RPMI7951 (cell line): ENCODE results near the gene RASSF3. TPM values are rescaled to one million over a fixed set of nuclear protein-coding genes. Genes with fewer than 3 reads are reported as not detected.
"Not testable (repeated sequence)": the region's sequence is repeated elsewhere in the genome, so short reads cannot be mapped to it uniquely, and the experiment has no call there.

Source experiments
- DNase-seq: peaks from one replicate; pipeline ENCODE4 v3.0.0-alpha.2; 2012; ENCODE audit warnings: low read depth
- total RNA-seq: library from RNA; depleted of rRNA; stranded (reverse); fragments of >200 nt; shearing (Covaris generic); gene quantifications from 2 replicates; pipeline ENCODE4 v1.2.3, GENCODE V29; 2014

RASSF3 gene
- total RNA-seq, 1 experiment from 2014 or later = 12.4 TPM

DNA sequence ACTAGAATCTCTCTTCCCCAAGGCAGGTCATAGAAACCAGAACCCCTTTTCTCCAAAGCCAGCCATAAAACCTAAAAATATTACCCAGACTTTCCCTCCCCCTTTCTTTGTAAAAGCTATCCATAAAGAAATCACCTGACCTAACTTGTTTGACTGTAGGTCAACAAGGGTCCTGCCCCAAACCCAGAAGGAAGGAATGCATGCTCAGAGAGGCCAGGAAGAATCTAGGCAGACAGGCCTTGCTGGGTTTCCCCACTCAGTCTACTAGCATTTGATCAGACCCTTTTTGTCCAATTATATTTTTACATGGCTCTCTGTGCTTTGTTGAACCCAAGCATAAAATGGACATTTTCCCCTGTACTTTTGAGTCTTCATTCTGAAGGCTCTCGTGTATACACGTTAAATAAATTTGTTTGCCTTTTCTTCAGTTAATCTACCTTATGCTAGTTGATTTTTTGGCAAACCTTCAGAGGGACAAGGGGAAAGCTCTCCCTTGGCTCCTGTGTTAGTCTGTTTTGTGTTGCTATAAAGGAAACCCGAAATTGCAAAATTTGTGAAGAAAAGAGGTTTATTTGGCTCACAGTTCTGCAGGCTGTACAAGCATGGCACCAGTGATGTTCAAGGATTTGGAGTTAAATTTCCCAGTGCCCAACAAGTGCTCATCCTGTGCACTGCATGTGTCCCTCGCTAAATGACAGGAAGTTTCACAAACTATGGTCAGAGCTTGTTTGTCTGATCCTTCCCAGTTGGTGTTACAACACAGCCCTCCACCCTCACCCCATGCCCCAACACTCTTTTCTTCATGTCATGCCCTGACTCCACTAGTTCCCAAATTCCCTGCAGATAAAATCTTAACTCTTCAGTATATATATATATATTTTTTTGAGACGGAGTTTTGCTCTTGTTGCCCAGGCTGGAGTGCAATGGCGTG, 14.2 kb upstream of the RASSF3 start:
- no peak for DNase-seq

DNA sequence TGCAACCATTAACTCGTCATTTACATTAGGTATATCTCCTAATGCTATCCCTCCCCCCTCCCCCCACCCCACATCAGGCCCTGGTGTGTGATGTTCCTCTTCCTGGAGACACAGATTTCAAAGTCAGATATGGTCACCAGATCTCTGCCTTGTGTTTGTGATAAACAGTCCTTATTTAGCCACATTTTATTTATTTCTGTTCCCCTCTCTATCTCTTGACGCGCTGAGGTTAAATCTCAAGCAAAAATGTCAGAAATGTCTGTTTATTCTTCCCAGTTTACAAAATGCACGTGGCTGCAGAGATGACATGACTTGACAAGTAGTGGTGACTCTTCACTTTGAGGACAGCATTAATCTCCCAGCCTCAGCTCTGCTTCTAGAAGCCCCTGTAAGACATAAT, 11.5 kb upstream of the RASSF3 start:
- no peak for DNase-seq

DNA sequence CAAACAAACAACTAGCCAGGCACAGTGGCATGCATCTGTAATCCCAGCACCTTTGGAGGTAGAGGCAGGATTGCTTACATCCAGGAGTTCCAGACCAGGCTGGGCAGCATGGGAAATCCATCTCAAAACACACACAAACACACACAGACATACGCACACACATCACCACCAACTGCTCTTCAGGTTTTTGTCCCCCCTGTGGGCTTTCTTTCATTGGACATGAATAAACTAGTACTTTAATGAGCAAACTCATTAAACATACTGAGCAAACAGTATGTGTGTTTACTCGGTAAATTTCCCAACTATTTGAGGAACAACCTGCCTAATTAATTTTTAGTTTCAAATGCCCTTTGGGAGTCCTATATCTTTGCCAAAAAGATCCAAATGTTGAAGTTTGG, 10.1 kb upstream of the RASSF3 start:
- no peak for DNase-seq

DNA sequence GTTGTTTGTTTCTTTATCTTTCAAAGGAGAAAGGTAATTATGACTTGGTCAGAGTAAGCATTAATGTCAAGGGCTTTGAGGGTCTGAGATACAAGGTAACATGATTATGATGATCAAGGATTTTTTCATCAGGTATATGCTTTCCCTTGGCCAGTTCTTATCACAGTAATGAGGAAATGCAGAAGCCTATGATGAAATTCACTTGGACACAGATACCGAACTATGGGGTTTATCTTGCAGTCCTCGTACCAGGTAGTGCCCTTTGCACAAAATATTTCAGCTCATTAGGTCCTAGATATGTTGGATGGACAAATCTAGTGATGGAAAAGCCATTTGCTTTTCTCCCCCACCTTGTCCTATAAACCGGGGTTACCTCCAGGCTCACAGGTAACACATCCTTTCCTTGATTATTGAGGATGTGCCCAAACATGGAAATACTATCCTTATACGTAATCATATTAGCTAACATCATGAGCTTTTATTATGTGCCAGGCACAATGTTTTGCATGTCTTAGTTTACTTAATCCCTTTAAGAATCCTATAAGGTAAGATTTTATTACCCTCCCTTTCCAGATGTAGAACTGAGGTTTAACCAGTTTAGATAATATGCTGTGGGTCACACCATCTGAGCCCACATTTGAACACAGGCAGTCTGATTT, 7.0 kb upstream of the RASSF3 start:
- DNase-seq = no peak

GRCh38 chr12:64608901-64609535, 1.3 kb upstream of the RASSF3 start:
- peak; percentile 82 for DNase-seq

GRCh38 chr12:64609536-64610078, 688 bp upstream of the RASSF3 start:
- peak; percentile 24 for DNase-seq

DNA sequence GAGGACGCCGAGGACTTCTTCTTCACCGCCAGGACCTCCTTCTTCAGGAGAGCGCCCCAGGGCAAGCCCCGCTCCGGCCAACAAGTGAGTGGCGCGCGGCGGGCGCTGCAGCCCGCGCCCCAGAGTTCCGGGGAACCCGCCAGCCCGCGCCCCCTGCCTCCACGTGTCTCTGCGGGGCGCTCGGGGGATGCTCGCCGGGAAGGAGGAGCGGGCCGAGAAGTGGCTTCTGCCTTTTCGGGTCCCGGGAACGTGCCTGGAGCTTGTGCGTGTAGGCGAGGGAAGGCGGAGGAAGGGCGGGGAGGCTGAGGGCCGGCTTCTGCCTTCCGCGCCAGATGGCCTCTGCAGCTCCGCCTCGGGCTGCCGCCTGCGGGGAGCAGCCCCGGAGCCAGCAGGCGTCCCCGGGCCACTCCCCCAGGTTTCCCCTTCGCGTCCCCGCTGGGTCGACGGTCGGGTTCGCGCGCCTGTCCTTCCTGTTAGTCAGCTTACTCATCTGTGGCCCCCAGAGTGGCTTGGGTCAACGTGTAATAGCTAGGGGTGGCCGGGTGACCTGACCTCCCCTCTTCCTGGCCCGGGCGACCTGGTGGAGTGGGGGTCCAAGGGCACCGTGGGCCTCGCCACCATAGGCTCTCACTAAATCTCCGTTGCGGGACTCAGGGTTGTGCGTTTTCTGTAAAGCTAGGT, 505 bp downstream of the RASSF3 start:
- peak; percentile 65 for DNase-seq

DNA sequence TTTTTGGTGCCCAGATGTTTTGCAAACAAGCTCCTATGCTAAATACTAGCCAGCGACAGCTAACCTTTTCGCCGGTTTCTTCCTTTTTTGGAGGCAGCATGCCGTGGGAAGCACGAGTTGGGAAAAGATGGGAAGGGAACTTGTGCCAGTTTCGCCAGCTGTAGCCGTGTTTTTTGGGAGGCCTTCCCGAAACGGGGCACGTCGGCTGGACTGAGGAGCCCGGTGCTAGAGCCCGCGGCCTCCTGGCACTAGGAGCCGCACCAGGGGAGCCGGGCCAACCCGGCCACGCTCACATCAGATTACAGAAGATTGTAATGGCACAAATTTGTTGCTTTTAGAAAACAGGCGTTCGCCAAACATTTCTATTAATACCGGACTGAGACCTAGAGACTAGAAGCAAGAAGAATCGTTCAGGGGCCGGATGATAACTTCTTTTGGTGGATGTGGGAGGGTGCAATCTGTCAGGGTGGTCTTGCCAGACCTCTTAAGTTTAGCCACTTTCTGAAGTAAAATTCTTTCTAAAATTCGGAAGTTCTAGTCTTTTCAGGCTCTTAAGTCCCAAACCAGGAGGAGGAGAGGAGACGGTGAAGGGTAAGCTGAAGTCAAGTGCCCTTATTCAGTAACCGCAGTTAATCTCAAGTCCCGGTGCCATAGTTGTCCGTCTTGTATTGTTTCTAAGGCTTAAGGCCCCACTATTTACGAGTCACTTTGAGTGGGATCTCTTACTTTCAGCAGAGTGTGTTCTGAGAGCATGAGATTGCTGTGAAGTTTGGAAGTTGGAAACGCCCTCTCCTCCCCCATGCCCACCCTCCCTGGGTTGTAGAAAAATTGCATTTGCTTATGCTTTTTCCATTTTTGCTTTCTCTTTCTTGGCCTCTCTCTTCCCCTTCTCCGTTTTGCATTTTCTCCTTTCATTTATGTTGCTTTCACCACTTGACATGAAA, 1.3 kb downstream of the RASSF3 start:
- peak; percentile 55 for DNase-seq

DNA sequence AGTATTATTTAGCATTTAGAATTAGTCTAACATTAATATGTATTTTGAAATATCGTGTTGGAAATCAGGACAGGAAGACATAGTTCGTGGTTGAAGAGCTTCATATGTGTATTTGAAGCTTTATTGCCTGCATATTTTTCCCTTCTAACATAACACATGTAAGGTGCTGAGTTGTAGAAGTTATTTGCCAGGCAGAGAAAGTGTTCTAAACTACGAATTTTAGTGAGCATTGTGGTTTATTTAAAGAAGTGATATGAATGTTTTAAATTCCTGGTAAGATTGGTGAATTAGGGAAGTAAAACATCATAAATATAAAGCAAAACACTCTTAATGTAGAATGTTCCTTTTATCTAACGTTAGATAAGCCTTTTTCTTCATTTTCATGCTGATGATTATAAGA, 2.5 kb downstream of the RASSF3 start:
- no peak for DNase-seq

DNA sequence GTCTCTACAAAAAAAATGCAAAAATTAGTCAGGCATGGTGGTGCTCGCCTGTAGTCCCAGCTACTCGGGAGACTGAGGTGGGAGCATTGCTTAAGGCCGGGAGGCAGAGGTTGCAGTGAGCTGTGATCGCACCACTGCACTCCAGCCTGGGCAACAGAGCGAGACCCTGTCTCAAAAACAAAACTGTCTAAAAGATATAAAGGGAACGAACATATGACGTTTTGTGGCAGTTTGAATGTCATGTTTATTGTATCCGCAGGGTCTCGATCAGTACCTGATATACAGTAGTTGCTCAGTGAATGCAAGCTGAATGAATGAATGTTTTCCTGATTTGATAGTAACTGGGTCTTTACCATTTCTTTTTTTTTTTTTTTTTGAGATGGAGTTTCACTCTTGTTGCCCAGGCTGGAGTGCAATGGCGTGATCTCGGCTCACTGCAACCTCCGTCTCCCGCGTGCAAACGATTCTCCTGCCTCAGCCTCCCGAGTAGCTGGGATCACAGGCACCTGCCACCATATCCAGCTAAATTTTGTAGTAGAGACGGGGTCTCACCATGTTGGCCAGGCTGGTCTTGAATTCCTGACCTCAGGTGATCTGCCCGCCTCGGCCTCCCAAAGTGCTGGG, 3.6 kb downstream of the RASSF3 start:
- not testable (repeated sequence) for DNase-seq

GRCh38 chr12:64616201-64616600, 5.9 kb downstream of the RASSF3 start:
- peak; percentile 48 for DNase-seq

DNA sequence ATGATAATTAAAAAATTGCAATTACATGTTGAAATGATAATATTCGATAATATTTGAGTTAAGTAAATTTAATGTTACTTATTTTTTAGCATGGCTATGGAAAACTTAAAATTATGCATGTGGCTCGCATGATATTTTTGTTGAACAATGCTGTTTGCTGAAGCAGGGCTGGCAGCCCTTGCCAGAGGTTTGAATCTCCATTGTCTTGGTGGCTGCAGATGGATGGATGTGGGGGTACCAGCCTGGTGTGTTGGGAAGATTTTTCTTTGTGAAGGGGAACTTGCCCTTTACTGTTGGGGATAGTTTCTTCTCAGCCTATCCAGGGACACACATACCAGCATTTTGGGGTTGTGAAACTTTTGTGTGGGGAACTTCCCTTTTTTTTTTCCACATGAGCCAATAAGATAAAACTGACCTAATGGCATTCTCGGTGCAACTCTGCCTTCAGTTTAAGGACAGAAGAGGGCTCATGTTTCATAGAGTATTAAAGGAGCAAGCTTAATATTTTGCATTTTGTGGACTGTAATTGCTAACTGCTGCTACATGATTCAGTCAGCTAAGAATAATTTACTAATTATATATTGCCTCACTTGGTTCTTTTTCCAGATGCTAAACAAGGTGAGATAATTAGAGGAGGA, 8.8 kb downstream of the RASSF3 start:
- peak; percentile 45 for DNase-seq

DNA sequence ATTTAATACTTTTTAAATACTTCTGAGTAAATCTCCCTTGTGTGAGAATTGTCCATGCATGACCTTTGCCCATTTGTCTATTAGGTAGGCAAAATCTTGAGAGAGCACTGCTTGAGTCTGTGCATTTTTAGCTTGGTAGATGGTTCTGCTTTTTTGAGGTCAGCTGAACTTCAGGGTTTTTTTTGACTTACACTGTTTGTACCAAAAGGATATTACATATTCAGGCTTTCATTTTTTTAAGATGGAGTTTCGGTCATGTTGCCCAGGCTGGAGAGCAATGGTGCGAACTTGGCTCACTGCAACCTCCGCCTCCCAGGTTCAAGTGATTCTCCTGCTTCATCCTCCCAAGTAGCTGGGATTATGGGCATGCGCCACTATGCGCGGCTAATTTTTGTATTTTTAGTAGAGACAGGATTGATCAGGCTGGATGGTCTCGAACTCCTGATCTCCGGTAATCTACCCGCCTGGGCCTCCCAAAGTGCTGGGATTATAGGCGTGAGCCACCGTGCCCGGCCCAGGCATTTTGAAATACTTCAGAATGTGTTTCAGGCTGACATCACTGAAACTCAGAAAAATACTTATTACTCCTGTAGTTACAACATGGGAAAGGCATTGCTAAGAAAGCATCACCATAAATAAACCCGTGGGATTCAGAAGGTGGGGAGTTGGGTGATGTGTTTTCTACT, 11.1 kb downstream of the RASSF3 start:
- no peak for DNase-seq

- no peak for DNase-seq
These were observed 13.7 kb downstream of the RASSF3 start for GRCh38 chr12:64624035-64624434.

DNA sequence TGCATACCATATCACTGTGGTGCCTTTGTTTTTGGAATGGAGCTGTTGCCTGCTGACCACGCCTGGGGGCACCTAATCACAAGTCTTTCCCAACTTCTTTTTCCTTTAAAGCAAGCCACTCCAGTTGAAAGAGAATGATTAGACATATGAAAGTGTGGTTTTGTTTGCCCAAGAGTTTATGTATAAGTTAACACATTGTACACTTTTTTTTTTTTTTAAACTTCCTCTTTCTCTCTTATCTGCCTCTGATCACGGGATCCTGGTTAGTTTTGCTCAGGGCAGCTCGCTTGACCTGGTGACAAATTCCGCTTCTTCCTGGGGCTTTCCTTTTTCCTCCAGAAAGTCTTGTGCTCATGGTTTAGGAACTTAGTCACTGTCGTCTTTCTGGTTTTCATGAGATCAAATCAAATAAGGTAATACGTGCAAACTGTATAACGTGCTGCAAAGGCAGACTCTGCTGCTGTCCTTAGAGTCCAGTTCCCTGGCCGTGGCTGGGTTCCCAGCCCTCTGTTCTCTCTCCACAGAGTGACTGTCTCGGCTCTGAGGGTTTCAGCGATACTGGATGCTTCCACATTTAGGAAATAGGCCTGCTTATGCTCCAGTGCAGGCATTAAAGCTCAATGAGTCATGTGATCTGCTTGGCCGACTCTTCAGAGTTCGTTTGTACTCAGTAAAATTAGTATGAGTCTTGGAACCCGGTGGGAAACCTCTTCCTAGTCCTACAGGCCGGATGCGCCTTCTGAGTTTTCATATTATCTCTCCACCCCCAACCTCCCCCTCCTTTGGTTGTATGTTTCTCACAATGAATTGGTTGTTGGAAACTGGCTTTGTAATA, 15.2 kb downstream of the RASSF3 start:
- DNase-seq = peak; percentile 89

- not testable (repeated sequence) for DNase-seq
These were observed 16.3 kb downstream of the RASSF3 start for GRCh38 chr12:64626588-64626987.

DNA sequence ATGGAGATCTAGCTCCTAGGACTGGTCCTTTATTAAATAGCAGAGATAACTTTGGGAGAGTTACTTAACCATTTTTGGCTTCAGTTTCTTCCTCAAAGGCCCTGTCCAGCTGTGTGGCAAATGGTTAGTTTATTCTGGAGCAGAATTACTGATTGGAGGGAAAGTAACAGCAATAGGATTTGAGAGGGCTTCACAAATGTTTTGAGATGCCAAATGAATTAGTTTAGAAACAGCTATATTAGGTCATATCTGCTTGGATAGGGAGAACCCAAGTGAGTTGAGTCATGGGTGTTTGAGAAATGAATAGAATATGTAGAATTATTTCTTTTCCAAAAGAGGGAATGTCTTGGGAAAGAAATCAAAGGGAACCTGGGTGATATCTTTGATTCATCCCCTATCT, 17.5 kb downstream of the RASSF3 start:
- peak; percentile 19 for DNase-seq

DNA sequence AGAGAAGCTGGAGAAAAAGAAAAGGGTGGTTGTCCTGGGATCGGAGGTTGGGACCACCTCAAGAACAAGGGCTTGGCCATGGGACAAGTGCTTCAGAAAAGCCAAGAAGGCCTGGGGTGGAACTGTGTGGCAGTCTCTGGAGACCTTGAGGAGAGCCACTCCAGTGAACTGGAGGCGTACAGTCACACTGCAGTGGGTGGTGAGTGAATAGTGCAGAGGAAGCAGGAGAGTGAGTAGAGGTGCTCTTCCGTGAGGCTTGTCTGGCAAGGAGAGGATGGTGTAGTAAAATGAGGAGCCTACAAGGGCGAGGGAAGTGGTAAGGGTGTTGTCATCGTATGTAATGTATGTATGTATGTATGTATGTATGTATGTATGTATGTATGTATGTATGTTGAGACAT, 20.9 kb downstream of the RASSF3 start:
- DNase-seq = no peak
